SK-N-SH treated with all-trans-retinoic acid at 6 μM for 48 hours (cell line): ENCODE data around the gene DGKG.

Experiments used
- ATAC-seq: fragments of 200-7000 bp; cut with Tn5 transposase; 3 replicates; pipeline ENCODE4 v1.9.1; 2020; ENCODE audit warnings: mild to moderate bottlenecking, moderate library complexity
- BACH2 ChIP-seq: fragments of 250-450 bp; sonication (Bioruptor Pico); IDR thresholded peaks from 2 replicates; pipeline ENCODE4 v1.9.0; 2021; ENCODE audit warnings: mild to moderate bottlenecking, borderline replicate concordance
- ESRRG ChIP-seq: fragments of 250-450 bp; sonication (Bioruptor Pico); IDR thresholded peaks from 2 replicates; pipeline ENCODE4 v1.6.1; 2021; ENCODE audit warnings: mild to moderate bottlenecking
- GLIS3 ChIP-seq: fragments of 250-450 bp; sonication (Bioruptor Pico); IDR thresholded peaks from 2 replicates; pipeline ENCODE4 v1.5.0; 2020; ENCODE audit warnings: mild to moderate bottlenecking, moderate library complexity
- ISL1 ChIP-seq: fragments of 250-450 bp; sonication (Bioruptor Pico); IDR thresholded peaks from 2 replicates; pipeline ENCODE4 v2.1.2; 2022; ENCODE audit warnings: mild to moderate bottlenecking, moderate library complexity
- OSR1 ChIP-seq: fragments of 250-450 bp; sonication (Bioruptor Pico); IDR thresholded peaks from 2 replicates; pipeline ENCODE4 v1.8.0; 2022; ENCODE audit warnings: moderate library complexity, mild to moderate bottlenecking, inconsistent platforms
- POU6F1 ChIP-seq: fragments of 250-450 bp; sonication (Bioruptor Pico); IDR thresholded peaks from 2 replicates; pipeline ENCODE4 v1.8.0; 2021; ENCODE audit warnings: low read depth, mild to moderate bottlenecking, moderate library complexity, borderline replicate concordance
- PPARA ChIP-seq: fragments of 250-450 bp; sonication (Bioruptor Pico); IDR thresholded peaks from 2 replicates; pipeline ENCODE4 v1.5.0; 2020; ENCODE audit warnings: mild to moderate bottlenecking, borderline replicate concordance
- RARB ChIP-seq: fragments of 250-450 bp; sonication (Bioruptor Pico); IDR thresholded peaks from 2 replicates; pipeline ENCODE4 v1.8.0; 2021; ENCODE audit warnings: mild to moderate bottlenecking, moderate library complexity
- SNAI2 ChIP-seq: fragments of 250-450 bp; sonication (Bioruptor Pico); IDR thresholded peaks from 2 replicates; pipeline ENCODE4 v1.5.0; 2020; ENCODE audit warnings: mild to moderate bottlenecking, moderate library complexity
- TCF4 ChIP-seq: fragments of 250-450 bp; sonication (Bioruptor Pico); IDR thresholded peaks from 2 replicates; pipeline ENCODE4 v1.8.0; 2021; ENCODE audit warnings: mild to moderate bottlenecking, moderate library complexity, borderline replicate concordance
- TOX ChIP-seq: fragments of 250-450 bp; sonication (Bioruptor Pico); IDR thresholded peaks from 2 replicates; pipeline ENCODE4 v1.8.0; 2021; ENCODE audit warnings: mild to moderate bottlenecking, moderate library complexity, borderline replicate concordance
- ZC3H10 ChIP-seq: fragments of 250-450 bp; sonication (Bioruptor Pico); IDR thresholded peaks from 2 replicates; pipeline ENCODE4 v1.5.1; 2021; ENCODE audit warnings: mild to moderate bottlenecking, moderate library complexity
- ZFP3 ChIP-seq: fragments of 250-450 bp; sonication (Bioruptor Pico); IDR thresholded peaks from 2 replicates; pipeline ENCODE4 v1.5.0; 2020; ENCODE audit warnings: mild to moderate bottlenecking, moderate library complexity
- ZNF565 ChIP-seq: fragments of 450-650 bp; formaldehyde crosslinking; conservative IDR thresholded peaks from 2 replicates; pipeline ENCODE4 v1.5.0; 2020; ENCODE audit warnings: low read depth, mild to moderate bottlenecking, moderate library complexity
- ZNF70 ChIP-seq: fragments of 450-650 bp; formaldehyde crosslinking; IDR thresholded peaks from 2 replicates; pipeline ENCODE4 v1.5.0; 2020; ENCODE audit warnings: mild to moderate bottlenecking, moderate library complexity
- ZNF8 ChIP-seq: fragments of 450-650 bp; formaldehyde crosslinking; IDR thresholded peaks from 2 replicates; pipeline ENCODE4 v1.5.0; 2020; ENCODE audit warnings: mild to moderate bottlenecking, moderate library complexity
- TF ChIP-seq, protein P1 (sequence below): fragments of 250-450 bp; sonication (Bioruptor Pico); IDR thresholded peaks from 2 replicates; pipeline ENCODE4 v1.5.1; 2020; ENCODE audit warnings: low read depth, mild to moderate bottlenecking, moderate library complexity
- TF ChIP-seq, protein P2 (sequence below): fragments of 250-450 bp; sonication (Bioruptor Pico); IDR thresholded peaks from 2 replicates; pipeline ENCODE4 v1.8.0; 2020; ENCODE audit warnings: mild to moderate bottlenecking, moderate library complexity, borderline replicate concordance
- TF ChIP-seq, protein P3 (sequence below): fragments of 250-450 bp; sonication (Bioruptor Pico); IDR thresholded peaks from 2 replicates; pipeline ENCODE4 v1.5.1; 2021; ENCODE audit warnings: mild to moderate bottlenecking, moderate library complexity
- TF ChIP-seq, protein P4 (sequence below): fragments of 250-450 bp; sonication (Bioruptor Pico); IDR thresholded peaks from 2 replicates; pipeline ENCODE4 v1.5.0; 2020; ENCODE audit warnings: mild to moderate bottlenecking, moderate library complexity

The DGKG gene

GRCh38 chr3:186193534-186194450 lies 168.2 kb downstream of the DGKG start:
- no peak for ATAC-seq
- TF ChIP-seq POU6F1 (CRISPR knock-in tag) (no peak), ZNF70 (CRISPR knock-in tag) (no peak), BACH2 (CRISPR knock-in tag) (no peak), ZNF565 (no peak), ZFP3 (no peak), SNAI2 (CRISPR knock-in tag) (no peak), PPARA (CRISPR knock-in tag) (no peak)
- TF ChIP-seq, protein P1, sequence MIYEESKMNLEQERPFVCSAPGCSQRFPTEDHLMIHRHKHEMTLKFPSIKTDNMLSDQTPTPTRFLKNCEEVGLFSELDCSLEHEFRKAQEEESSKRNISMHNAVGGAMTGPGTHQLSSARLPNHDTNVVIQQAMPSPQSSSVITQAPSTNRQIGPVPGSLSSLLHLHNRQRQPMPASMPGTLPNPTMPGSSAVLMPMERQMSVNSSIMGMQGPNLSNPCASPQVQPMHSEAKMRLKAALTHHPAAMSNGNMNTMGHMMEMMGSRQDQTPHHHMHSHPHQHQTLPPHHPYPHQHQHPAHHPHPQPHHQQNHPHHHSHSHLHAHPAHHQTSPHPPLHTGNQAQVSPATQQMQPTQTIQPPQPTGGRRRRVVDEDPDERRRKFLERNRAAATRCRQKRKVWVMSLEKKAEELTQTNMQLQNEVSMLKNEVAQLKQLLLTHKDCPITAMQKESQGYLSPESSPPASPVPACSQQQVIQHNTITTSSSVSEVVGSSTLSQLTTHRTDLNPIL (CRISPR knock-in tag) = no peak
- TF ChIP-seq, protein P2, sequence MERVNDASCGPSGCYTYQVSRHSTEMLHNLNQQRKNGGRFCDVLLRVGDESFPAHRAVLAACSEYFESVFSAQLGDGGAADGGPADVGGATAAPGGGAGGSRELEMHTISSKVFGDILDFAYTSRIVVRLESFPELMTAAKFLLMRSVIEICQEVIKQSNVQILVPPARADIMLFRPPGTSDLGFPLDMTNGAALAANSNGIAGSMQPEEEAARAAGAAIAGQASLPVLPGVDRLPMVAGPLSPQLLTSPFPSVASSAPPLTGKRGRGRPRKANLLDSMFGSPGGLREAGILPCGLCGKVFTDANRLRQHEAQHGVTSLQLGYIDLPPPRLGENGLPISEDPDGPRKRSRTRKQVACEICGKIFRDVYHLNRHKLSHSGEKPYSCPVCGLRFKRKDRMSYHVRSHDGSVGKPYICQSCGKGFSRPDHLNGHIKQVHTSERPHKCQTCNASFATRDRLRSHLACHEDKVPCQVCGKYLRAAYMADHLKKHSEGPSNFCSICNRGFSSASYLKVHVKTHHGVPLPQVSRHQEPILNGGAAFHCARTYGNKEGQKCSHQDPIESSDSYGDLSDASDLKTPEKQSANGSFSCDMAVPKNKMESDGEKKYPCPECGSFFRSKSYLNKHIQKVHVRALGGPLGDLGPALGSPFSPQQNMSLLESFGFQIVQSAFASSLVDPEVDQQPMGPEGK (CRISPR knock-in tag) = no peak

DNA sequence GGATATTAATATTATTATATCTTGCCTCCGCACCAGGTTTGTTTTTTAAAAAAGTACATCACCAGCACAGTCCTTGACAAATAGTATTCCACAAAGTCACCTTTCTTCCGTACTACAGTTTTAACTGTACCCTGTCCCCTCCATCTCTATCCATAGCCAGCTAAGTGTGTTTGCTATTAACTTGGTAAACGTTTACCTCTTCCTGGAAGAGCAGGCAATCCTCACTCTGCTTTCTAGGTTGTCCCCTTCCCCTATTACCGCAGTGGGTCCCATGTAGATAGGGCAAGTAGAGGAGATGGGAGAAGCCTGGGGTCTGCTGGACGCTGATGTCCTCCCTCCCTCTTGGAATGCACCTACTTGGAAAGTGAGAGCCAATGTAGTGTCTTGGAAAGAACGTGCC lies 169.2 kb downstream of the DGKG start:
- TF ChIP-seq ZNF8 (CRISPR knock-in tag) (no peak), SNAI2 (CRISPR knock-in tag) (no peak), ZC3H10 (CRISPR knock-in tag) (no peak), BACH2 (CRISPR knock-in tag) (no peak), OSR1 (CRISPR knock-in tag) (no peak), GLIS3 (CRISPR knock-in tag) (no peak), RARB (no peak), TCF4 (no peak), ESRRG (CRISPR knock-in tag) (no peak), ZFP3 (no peak), TOX (CRISPR knock-in tag) (no peak), ISL1 (CRISPR knock-in tag) (no peak)
- TF ChIP-seq, protein P3, sequence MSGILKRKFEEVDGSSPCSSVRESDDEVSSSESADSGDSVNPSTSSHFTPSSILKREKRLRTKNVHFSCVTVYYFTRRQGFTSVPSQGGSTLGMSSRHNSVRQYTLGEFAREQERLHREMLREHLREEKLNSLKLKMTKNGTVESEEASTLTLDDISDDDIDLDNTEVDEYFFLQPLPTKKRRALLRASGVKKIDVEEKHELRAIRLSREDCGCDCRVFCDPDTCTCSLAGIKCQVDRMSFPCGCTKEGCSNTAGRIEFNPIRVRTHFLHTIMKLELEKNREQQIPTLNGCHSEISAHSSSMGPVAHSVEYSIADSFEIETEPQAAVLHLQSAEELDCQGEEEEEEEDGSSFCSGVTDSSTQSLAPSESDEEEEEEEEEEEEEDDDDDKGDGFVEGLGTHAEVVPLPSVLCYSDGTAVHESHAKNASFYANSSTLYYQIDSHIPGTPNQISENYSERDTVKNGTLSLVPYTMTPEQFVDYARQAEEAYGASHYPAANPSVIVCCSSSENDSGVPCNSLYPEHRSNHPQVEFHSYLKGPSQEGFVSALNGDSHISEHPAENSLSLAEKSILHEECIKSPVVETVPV (CRISPR knock-in tag) = no peak
- TF ChIP-seq, protein P1 (CRISPR knock-in tag) = no peak
- TF ChIP-seq, protein P4, sequence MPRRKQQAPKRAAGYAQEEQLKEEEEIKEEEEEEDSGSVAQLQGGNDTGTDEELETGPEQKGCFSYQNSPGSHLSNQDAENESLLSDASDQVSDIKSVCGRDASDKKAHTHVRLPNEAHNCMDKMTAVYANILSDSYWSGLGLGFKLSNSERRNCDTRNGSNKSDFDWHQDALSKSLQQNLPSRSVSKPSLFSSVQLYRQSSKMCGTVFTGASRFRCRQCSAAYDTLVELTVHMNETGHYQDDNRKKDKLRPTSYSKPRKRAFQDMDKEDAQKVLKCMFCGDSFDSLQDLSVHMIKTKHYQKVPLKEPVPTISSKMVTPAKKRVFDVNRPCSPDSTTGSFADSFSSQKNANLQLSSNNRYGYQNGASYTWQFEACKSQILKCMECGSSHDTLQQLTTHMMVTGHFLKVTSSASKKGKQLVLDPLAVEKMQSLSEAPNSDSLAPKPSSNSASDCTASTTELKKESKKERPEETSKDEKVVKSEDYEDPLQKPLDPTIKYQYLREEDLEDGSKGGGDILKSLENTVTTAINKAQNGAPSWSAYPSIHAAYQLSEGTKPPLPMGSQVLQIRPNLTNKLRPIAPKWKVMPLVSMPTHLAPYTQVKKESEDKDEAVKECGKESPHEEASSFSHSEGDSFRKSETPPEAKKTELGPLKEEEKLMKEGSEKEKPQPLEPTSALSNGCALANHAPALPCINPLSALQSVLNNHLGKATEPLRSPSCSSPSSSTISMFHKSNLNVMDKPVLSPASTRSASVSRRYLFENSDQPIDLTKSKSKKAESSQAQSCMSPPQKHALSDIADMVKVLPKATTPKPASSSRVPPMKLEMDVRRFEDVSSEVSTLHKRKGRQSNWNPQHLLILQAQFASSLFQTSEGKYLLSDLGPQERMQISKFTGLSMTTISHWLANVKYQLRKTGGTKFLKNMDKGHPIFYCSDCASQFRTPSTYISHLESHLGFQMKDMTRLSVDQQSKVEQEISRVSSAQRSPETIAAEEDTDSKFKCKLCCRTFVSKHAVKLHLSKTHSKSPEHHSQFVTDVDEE (CRISPR knock-in tag) = no peak
- no peak for ATAC-seq
